Stimulated activated CD4-positive, alpha-beta T cell treated with anti-CD3 and anti-CD28 coated beads, TNF-alpha, amount 100 ng/mL, for 4 hours (primary cell): ENCODE measurements around the gene ZNF536.
"Not testable (repeated sequence)": the region's sequence is repeated elsewhere in the genome, so short reads cannot be mapped to it uniquely, and the experiment has no call there.

Experiments
- DNase-seq, 3 experiments: peaks; one replicate each; pipeline ENCODE4 v3.0.0-alpha.2; 2020; ENCODE audit warnings: low read depth in 3 of 3

Gene ZNF536

DNA sequence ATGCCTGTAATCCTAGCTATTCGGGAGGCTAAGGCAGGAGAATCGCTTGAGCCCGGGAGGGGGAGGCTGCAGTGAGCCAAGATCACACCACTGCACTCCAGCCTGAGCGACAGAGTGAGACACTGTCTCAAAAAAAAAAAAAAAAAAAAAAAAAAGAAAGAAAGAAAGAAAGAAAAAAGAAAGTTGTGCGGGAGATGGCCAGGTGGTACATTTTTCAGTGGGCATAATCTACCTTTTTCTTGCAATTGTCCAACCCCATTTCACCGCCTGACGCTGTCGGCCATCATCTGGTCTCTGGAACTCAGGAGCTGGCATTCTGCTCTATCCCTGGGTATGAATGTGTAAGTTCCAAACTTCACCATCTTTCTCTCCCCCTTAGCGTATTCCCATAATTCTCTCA lies 73.9 kb downstream of the ZNF536 start:
- not testable (repeated sequence) for DNase-seq

DNA sequence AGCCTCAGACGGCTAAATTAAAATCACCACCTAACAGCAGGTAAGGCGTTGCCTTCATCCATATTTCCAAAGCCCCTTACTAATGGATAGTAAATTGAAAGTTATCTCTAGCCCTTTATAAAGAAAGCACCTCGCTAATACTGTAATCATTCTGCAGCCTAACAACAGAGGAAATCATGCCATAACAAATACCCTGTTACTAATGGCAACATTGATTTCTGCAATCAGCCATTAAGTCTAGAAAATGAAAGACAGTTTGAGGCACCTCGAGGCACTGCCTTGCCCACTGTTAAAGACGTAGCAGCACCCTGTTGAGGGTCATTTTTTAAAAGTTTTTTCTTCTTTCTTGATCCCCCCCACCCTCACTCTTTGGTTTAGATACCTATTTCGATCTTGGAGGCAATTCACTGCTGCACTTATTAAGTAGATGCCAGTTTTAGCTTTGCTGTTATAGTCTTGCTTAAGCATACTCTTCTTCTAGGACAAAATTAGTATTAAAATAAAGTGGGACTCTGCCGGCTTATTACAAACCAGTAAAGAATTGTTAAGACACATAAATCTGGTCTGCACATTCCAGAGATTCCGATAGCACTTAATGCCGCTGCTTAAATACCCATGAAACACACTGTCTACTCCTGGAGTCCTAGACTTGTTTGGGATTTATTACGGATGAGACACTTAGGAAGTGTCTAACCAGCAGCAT lies 74.8 kb downstream of the ZNF536 start:
- no peak for DNase-seq

DNA sequence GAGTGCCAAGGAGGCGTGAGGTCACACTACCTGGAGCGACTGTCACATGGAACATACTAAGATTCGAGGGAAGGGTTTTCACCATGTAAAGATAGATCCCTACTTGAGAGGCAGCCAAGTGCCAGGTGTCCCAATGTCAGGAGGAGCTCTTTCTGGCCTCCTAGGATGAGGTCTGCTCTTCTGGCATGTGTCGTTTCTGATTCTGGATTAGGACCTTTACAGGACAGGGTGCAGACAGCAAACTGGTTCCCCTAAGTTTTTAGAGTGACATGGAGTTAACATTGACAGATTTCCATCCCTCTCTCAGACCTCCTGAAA lies 75.3 kb downstream of the ZNF536 start:
- no peak for DNase-seq

DNA sequence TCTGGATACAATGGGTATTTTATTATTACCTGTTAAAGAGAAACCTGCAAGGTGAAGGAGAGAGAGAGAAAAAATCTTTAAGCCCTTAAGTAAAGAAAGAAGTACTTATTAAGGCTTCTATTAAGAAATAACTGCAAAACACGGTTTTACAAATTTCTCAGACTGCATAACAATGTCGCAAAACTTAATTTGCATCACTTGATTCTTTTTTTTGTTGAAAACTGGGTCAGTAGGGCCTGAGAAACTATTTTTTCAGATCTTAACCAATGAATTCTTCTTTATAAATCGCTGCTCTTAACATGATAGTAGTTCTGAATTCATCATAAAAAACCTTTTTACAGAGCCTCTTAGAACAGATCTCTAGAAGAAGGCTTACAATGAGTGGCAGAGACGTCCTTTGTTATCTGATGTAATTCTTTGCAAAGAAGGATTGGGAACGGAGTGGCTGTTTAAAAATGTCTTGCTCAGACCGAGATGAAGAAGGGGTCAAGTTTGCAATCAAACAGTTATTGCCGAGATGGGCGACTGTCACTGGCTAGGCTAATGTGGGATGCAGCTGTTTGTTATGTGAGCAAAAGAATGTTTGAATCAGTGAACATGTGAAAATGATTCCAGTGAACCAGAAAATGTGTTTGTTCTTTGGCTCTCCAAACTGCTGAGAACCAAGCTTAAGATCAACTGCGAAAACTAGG lies 76.3 kb downstream of the ZNF536 start:
- no peak for DNase-seq

DNA sequence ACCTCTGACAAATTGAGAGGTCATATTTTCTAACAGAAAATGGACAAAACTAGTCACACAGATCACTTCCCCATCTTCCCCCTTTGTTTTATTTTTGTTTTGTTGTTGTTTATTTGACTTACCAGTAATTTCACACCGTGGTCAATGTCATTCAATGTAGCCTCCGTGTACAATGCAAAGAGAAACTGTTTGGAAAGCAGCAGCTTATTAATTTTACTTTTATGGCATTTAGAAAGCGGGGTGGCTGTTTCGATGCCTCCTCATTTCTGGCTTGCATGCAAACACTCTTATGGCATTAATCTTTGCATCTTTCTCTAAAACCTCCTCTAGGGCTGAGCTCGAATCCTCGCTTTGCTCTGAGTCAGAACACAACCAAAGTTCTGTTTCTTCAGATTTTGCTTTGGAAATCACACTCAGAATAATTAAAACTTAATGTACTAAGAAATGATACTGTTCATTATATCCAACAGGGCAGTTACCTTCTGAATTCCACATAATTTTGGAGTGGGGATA lies 77.0 kb downstream of the ZNF536 start:
- no peak for DNase-seq

DNA sequence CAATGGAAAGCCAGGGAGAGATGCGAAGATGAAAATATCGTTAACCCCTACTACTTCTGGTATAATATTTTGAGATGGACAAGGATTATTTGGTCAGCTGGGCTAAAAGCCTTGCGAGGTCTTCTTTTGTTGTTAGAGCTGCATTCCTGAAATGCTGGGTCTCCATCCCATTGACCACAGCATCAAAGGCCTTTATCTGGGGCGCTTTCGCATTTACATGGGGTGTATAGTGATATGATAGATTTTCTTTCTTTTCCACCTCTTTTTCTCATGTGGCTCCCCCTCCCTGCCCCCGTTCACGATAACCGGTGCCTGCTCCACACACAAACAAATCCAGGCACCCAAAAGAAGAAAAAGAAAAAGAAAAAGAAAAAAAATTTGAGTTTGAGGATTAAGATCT lies 77.5 kb downstream of the ZNF536 start:
- no peak for DNase-seq

DNA sequence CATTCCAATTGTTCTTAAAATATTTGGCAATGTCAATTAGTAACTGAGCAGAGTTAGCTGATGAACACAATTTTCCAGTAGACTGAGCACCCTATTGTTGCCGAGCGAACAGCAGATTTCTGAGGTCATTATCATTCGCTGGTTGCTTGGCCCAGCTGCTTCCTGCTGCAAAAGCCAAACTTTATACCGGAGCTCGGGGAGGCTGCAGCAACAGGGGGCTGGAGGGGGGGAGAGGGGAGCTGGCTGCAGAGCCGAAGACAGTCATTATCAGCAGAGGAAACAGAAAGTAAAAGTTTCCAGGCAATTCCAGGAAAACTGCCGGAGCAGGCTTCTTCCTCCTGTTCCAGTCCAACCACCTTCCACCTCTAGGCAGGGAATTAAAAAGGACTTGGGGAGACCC lies 77.9 kb downstream of the ZNF536 start:
- DNase-seq, result no peak

DNA sequence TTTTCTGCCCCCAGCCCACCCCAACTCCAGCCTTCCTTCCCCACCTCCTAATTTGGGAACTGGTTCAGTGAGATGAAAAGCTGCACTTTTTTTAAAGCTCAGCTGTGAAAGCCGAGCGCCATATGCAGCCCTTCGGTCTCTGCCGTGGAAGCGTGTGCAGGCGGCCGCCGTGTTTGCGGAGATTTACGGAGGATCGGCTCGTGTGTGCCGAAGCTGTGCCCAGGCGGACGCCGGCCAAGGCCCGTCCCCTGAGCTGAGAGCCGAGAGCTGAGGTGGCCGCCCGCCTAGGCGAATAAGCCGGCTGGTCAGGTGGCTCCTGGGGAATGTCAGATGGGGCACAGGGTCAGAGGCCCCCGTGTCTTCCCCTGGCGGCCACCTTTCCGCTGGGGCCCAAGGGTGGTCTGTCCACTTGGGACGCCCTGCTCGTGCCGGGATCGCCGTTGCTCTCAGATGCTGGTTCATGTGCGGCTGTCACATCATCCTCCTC lies 78.7 kb downstream of the ZNF536 start:
- DNase-seq, result no peak

DNA sequence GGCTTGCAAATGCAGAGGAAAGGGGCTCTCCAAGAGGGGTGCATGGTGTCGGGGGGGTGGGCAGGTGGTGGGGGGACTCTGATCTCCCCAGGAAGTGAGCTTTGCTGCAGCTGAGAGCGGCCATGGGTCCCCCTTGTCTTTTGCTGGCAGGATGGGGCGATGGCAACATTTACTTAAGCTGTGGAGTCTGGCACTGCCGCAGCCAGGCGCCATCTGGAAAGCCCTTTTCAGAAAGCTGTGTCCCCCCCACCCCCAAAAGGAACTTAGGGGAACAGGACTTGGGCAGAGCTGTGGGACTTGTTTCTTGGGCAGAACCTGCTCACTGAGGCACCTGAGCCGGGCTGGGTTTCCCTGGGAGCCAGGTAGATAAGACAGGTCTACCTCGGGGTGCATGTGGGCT lies 80.7 kb downstream of the ZNF536 start:
- DNase-seq, result no peak

DNA sequence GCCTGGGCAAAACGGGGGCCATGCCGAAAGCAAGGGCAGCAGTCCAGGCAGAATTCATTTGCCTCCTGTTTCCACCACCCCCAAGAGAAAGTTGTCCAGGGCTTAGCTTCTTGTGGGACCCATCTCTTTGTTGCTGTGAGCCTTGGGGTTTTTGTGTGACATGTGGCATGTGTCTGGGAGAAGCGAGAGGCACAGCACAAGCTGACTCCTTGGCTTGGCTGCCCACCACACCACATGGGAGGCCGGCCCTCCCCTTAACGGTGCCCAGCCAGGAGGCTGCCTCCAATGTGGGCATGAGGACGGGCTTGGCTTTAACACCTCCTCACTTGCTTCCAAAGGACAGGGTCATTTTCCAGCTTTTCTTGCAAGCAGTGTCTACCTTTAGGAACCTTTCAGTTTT lies 81.6 kb downstream of the ZNF536 start:
- no peak for DNase-seq

DNA sequence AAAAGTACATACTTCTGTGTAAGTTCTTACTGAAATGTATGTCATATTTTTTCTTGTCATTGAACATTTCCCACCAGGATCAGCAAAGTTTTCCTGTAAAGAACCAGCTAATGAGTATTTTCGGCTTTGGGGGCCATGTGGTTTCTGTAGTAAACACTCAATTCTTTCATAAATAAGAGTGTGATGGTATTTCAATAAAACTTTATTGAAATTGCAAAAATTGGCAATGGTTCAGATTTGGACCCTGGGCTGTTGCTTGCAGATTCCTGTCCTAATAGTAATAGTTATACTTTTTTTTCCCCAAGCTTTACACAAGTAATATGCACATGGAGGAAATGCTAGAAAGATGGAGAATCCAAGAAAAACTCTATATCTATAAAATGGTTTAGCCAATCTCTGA lies 83.7 kb downstream of the ZNF536 start:
- no peak for DNase-seq

DNA sequence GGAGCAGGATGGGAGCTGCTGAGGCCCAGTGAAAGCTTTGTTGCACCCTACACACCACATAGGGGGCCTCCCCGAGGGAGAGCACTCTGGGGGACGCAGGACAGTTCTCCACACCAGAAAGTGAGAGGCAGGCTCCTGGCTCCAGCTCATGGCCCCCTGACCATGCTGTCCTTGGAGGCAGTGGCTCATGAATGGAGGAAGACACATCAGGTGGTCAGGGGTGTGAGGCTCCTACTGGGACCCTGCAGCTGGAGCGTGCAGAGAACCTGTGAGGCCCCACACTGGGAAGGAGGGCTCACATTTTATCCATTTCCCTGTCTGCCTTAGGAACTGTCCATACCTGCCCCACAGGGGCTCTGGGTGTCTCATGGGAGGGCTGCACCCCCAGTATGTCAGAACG lies 85.3 kb downstream of the ZNF536 start:
- DNase-seq, result no peak

DNA sequence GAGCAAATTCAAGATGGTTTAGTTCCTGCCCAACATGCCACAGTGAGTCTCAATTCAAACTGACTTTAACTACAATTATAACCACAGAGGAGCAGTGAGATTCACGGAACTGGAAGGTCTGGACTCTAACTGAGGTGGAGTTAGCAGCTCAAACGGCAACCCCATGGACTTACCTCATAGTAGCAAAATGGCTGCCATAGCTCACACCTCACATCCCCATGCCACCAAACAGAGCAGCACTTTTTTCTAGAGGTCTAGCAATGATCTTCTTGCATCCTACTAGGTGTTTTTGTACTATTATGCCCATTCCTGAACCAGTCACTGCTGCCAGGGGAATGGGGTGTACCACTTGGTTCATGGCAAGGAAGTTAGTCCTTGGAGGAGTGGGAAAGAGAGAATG lies 87.7 kb downstream of the ZNF536 start:
- no peak for DNase-seq

DNA sequence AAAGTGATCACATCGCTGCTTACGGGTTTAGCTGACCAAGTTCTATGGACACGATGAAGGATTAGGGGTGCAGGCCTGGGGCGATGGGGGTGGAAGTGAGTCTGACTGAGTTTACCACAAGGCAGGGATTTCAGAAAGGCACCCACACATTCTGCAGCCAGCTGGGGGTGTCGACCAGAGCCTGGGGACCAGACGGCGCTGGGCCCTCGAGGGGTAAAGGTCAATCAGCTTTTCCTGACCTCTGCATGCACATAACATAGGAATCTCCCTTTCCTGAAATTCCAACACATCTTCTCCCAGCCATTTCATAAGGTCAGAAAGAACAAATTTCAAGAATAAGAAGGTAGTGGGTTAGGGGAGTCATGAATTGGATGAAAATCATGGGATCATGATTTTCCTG lies 92.0 kb downstream of the ZNF536 start:
- DNase-seq, result no peak

DNA sequence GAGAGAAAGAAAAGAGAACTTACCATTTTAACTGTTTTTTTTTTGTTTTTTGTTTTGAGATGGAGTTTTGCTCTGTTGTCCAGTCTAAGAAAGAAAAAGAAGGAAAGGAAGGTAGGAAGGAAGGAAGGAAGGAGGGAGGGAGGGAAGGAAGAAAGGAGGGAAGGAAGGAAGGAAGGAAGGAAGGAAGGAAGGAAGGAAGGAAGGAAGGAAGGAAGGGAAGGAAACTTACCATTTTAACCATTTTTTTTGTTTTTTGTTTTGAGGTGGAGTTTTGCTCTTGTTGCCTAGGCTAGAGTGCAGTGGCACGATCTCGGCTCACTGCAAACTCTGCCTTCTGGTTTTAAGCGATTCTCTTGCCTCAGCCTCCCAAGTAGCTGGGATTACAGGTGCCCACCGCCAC lies 94.4 kb downstream of the ZNF536 start:
- not testable (repeated sequence) for DNase-seq

DNA sequence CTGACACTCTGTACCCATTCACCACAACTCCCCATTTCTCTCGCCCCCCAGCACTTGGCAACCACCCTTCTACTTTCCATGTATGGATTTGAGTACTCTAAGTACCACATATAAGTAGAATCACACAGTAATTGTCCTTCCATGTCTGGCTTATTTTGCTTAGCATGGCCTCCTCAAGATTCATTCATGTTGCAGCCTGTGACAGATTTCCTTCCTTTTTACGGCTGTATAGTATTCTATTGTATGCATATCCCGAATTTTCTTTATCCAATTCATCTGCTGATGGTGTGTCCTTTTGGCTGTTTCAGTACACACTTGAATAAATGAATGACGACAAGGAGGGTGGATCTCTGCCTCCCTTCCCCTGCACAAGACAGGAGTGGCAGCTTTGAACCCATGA lies 95.1 kb downstream of the ZNF536 start:
- DNase-seq, result no peak

DNA sequence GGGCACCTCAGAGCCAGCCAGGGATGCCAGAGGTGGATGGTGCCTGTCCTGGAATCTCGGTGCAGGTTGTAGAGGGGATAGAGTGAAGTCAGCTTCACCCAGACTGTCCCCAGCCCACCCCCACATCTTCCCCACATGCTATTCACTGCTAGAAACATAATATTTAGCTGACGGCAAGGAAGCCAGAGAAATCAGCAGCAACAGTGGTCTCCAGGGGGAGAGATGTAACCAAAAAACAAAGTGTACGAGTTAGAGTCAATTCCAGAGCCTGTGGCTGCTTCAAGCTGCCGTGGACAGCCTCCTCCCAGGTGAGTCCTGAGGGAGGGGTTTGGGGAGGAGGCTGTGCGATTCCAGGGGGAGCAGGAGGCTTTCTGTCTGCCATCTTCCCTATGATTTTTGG lies 97.6 kb downstream of the ZNF536 start:
- DNase-seq, result no peak

DNA sequence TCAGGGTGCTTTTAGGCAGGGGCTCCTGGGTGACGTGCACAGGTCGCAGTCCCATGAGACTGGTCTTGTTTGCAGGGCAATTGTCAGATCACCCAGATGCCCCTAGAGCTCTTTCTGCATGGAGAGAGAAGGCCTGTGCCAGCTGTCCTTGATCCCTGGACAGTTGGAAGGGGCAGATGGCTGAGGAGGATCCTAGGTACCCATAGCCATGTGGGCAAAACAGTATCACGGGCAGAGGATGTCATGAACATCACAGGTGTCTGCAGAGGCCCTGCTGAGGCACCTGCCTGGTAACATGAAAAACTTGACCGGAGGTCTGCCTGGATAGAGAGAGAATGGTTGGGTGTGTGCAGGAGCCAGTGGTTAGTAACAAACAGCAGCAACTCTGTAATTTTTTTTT lies 99.3 kb downstream of the ZNF536 start:
- DNase-seq, result no peak

DNA sequence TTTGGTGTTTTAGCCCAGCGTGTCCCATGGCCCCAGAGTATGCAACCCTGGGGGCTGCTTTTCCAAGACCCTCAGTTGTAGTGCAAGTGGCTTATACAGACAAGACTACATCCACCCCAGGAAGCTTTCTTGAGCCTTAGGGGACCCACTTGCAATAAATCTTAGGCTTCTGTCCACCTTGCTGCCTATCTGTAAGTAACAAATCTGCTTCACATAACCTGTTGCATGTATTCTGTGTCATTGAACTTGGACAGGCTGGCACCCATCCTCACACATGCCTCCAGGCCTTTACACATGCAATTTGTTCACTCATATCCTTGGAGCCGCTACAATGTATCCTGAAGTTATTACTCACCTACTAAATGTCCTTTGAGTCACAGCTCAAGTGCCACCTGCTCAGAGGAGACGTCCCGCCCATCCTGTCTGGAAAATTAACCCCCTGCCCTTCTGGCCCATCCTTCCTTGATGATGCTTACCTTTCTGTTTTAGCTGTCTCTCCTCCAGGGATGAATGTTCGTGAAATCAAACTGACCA lies 101.2 kb downstream of the ZNF536 start:
- DNase-seq, result no peak

DNA sequence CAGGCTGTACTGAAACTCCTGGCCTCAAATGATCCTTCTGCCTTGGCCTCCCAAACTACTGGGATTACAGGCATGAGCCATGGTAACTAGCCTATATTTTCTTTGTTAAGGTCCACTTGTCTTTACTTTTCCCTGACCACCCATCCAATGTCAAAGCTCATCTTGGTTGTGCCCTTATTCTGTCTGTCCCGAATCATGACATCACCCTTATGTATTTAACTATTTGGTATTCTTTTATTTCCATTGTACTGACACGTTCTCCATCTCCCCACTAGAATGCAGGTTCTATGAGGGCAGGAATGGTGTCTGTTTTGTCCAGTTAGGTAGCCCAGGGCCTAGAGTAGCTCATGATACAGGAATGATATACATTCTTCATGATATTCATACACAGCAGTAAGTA lies 104.8 kb downstream of the ZNF536 start:
- no peak for DNase-seq

DNA sequence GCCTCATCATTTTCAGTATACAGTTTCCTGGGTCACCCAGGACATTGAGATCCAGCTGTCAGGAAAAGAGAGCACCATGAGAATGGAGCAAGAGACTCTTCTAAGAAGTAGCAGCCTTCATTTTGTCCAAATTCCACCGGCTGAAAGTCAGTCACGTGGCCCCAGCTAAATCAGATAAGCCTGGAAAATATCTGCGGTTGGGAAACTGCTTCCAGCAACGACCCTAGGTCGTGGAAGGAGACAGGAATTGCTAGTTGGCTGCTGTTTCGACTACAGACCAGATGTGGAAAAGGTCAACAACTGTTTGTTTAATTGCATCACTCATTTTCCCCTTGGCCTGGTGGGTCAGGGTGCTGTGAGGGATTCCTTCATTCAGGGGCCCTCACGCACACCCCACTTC lies 107.0 kb downstream of the ZNF536 start:
- no peak for DNase-seq

DNA sequence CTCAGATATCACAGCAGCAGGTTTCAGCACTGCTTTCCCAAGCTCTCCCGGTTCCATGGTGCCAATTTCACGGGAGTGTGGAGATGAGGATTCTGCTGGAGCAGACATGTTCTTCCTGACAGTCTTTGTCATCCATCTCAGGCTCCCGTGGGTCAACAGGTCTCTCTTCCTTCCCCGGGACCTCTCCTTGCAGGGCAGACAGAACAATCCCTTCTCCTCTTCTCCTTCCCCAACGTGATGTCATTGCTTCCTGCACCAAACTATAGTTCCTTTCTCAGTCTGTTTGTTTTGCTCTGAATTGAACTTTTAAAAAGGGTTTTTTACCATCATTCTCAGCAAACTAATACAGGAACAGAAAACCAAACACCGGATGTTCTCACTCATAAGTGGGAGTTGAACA lies 107.9 kb downstream of the ZNF536 start:
- DNase-seq, result no peak

DNA sequence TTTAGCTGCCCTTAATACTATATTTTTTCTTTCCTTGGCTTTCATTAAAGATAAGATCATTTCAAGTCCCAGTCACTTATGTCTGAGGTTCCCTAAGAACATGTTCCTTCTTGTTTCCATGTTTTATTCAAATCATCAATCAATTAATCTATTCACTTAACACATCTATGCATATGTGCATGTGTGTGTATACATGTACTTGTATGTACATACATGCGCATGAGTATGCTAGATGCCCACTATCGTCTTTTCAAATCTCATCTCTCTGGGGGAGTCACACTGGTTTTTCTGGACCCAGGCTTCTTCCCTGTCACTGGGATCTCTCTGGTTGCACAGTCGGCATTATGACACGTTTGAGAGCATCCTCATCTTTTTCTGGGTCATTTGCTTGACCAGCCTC lies 108.9 kb downstream of the ZNF536 start:
- DNase-seq, result no peak
